Esophagus muscularis mucosa (tissue), 3 donors: ENCODE results near the gene THSD4.

Source experiments
- POLR2A ChIP-seq: fragments of 450-650 bp; IDR thresholded peaks from one replicate; pipeline ENCODE4 v1.6.1; 2017; ENCODE audit warnings: antibody characterized with exemption, moderate library complexity, mild to moderate bottlenecking, low read depth
- POLR2AphosphoS5 ChIP-seq, 2 donors: sonication (generic); formaldehyde crosslinking; IDR thresholded peaks; one replicate each; pipeline ENCODE4 v1.6.1; 2017; ENCODE audit warnings: antibody characterized with exemption in 2 of 2
- TF ChIP-seq, protein P1 (sequence below), 3 experiments: fragments of 200-600 bp in 2 of 3; fragments of 450-650 bp in 1 of 3; sonication (generic) in 2 of 3; IDR thresholded peaks; one replicate each; pipeline ENCODE4 v1.5.1; 2017 to 2019; ENCODE audit warnings: antibody characterized with exemption in 3 of 3, mild to moderate bottlenecking in 2 of 3, moderate library complexity in 1 of 3

GRCh38 chr15:71218272-71218805 is 103.1 kb downstream of the THSD4 start:
- TF ChIP-seq POLR2AphosphoS5 (IDR thresholded peaks at IDR 0.05): no peak
- TF ChIP-seq, protein P1, sequence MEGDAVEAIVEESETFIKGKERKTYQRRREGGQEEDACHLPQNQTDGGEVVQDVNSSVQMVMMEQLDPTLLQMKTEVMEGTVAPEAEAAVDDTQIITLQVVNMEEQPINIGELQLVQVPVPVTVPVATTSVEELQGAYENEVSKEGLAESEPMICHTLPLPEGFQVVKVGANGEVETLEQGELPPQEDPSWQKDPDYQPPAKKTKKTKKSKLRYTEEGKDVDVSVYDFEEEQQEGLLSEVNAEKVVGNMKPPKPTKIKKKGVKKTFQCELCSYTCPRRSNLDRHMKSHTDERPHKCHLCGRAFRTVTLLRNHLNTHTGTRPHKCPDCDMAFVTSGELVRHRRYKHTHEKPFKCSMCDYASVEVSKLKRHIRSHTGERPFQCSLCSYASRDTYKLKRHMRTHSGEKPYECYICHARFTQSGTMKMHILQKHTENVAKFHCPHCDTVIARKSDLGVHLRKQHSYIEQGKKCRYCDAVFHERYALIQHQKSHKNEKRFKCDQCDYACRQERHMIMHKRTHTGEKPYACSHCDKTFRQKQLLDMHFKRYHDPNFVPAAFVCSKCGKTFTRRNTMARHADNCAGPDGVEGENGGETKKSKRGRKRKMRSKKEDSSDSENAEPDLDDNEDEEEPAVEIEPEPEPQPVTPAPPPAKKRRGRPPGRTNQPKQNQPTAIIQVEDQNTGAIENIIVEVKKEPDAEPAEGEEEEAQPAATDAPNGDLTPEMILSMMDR (IDR thresholded peaks at IDR 0.05): no peak
- TF ChIP-seq POLR2A: no peak
